ENCODE results near the gene PROCA1. TPM values are rescaled to one million over a fixed set of nuclear protein-coding genes. Genes with fewer than 3 reads are reported as not detected.
"Not testable (repeated sequence)": the region's sequence is repeated elsewhere in the genome, so short reads cannot be mapped to it uniquely, and the experiment has no call there.

The PROCA1 gene
- total RNA-seq, 2 experiments from 2014 or later = 2.1 to 3.1 TPM

- Mint-ChIP-seq H3K27me3 (ENCODE audit: low read depth) (no peaks in the 10 kb centered on the region), H3K27ac (peak within 1 kb of the TSS; percentile 99), H3K9me3 (no peaks in the 10 kb centered on the region), H3K4me1 (ENCODE audit: low read depth) (peaks cover 26% of the 10 kb centered on the region), H3K36me3 (ENCODE audit: low read depth) (peaks cover 20% of the 10 kb centered on the region), H3K4me3 (peak within 1 kb of the TSS; percentile 91)
- DNase-seq = peak; percentile 99
- CTCF ChIA-PET = interaction anchor here (0.6 to 7.2 kb wide), 13 partner anchors 12 to 667 kb away, joined by 3 to 353 read pairs (median 14); partner anchors contain the start of genes DHRS13, FAM222B, PHF12 and TRAF4
- intact Hi-C loops (cut with micrococcal nuclease) = loop anchor here (1.0 to 10.0 kb wide), 14 partner anchors 9 to 836 kb away; partner anchors contain the start of genes ABHD15, FLOT2, NUFIP2 and PROCA1
These were observed 16.9 kb upstream of the PROCA1 start, which contains the start of gene NEK8 for GRCh38 chr17:28728364-28729200. Gene NEK8 (plus strand): TSS chr17:28728788. CDS start chr17:28728814, 26 bp downstream.

DNA sequence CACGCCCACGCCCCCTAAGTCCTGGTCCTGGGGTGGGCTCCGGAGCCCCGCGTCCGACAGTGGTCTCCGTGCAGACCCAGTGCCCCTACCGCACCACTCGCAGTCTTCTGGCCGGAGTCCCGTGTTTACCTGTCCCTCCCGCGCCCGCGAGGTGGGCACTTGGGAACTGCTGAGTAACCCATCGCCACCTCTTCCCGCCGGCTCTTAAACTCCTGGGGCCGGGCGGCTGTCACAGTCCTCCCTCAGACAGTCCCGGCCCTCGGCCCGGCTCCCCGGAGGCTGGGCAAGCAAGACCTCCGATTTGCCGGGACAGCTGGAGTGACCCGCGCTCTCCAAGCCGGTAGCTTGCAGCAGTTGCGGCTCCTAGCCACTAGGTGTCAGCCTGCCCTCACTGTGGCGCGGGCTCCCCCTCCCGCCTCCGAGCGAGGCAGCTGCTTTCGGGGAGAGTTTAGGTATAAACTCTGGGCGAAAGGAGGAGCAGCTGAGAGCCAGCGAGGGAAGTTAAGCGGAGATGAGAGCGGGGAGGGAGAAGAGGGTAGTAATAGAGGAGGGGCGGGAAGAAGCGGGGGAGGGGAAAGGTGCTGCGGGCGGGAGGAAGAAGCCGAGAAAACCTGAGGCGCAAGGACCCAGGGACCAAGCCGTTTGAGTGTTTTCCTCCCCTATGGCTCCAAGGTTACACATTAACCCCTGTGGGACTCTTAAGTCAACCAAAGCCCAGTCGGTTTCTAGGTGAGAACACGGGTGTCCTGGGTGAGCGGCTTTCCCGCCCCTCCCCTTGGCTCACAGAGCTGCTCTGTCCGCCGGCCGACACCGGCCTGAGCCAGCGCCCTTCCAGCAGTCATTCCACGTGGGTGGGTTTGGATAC, 15.2 kb upstream of the PROCA1 start:
- H3K9me3 Mint-ChIP-seq = no peaks in the 10 kb centered on the region
- intact Hi-C loops (cut with micrococcal nuclease) = loop anchor here (1.0 to 10.0 kb wide), 10 partner anchors 23 to 838 kb away; partner anchors contain the start of genes ABHD15, DHRS13, FAM222B and NUFIP2
- DNase-seq = peak; percentile 96
- H3K4me1 Mint-ChIP-seq (ENCODE audit: low read depth) = peaks cover 40% of the 10 kb centered on the region
- peaks cover 36% of the 10 kb centered on the region for H3K36me3 Mint-ChIP-seq (ENCODE audit: low read depth)
- no peaks in the 10 kb centered on the region for H3K27me3 Mint-ChIP-seq (ENCODE audit: low read depth)
- peak overlapping the region; percentile 91 for H3K4me3 Mint-ChIP-seq
- H3K27ac Mint-ChIP-seq = peak overlapping the region; percentile 99
- CTCF ChIA-PET = interaction anchor here (0.5 to 7.2 kb wide), 46 partner anchors 9 to 397 kb away, joined by 3 to 353 read pairs (median 5); partner anchors contain the start of genes BLTP2, DHRS13, FAM222B and FLOT2

DNA sequence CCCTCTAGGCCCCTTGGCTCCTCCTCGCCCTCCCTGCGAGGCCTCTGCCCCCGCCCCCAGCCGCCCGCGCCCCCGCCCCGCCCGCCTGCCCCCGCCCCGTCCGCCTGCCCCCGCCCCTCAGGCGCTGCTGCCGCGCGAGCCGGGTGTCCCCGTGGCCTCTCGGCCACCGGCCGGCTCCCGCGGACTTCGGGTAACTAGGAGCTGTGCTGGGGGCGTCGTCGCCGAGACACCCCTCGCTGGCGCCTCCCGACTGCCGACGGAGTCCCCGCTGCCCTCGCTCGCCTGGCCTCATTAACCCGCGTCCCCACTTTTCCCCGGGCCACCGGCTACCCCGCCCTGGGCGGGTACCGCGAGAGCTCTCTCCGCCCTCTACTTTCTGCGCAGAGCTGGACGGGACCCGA, 14.5 kb upstream of the PROCA1 start, which contains the start of gene TLCD1:
TLCD1 (minus strand) TSS at position 8 of the 401 bp plus-strand sequence. CDS start 136 bp downstream, outside the sequence.
- Mint-ChIP-seq H3K36me3 (ENCODE audit: low read depth) (peaks cover 42% of the 10 kb centered on the region), H3K27me3 (ENCODE audit: low read depth) (no peaks in the 10 kb centered on the region), H3K27ac (peak within 1 kb of the TSS; percentile 99), H3K9me3 (no peaks in the 10 kb centered on the region), H3K4me1 (ENCODE audit: low read depth) (peaks cover 45% of the 10 kb centered on the region), H3K4me3 (peak within 1 kb of the TSS; percentile 91)
- DNase-seq = peak; percentile 80
- intact Hi-C loops (cut with micrococcal nuclease) = loop anchor here (2.0 to 10.0 kb wide), 4 partner anchors 36 to 839 kb away; partner anchors contain the start of genes ABHD15, NUFIP2 and TP53I13
- CTCF ChIA-PET = interaction anchor here (0.5 to 7.2 kb wide), 38 partner anchors 9 to 398 kb away, joined by 3 to 353 read pairs (median 5); partner anchors contain the start of genes BLTP2, DHRS13, FAM222B and FLOT2

- Mint-ChIP-seq H3K4me3 (peak overlapping the region; percentile 91), H3K9me3 (no peaks in the 10 kb centered on the region), H3K4me1 (ENCODE audit: low read depth) (peaks cover 47% of the 10 kb centered on the region), H3K27ac (peak overlapping the region; percentile 93), H3K36me3 (ENCODE audit: low read depth) (peaks cover 47% of the 10 kb centered on the region), H3K27me3 (ENCODE audit: low read depth) (no peaks in the 10 kb centered on the region)
- intact Hi-C loops (cut with micrococcal nuclease) = loop anchor here (2.0 to 10.0 kb wide), 4 partner anchors 37 to 839 kb away; partner anchors contain the start of genes ABHD15, NUFIP2 and TP53I13
- DNase-seq = peak; percentile 58
- CTCF ChIA-PET = interaction anchor here (0.8 to 7.2 kb wide), 27 partner anchors 13 to 398 kb away, joined by 3 to 353 read pairs (median 6); partner anchors contain the start of genes BLTP2, DHRS13, FAM222B and FLOT2
These were observed 14.1 kb upstream of the PROCA1 start for GRCh38 chr17:28725660-28726225.

GRCh38 chr17:28725166-28725659, 13.5 kb upstream of the PROCA1 start:
- CTCF ChIA-PET = interaction anchor here (2.2 to 7.2 kb wide), 4 partner anchors 23 to 223 kb away, joined by 6 to 353 read pairs (median 26); partner anchors contain the start of gene TRAF4
- H3K27ac Mint-ChIP-seq = peak overlapping the region; percentile 93
- H3K4me3 Mint-ChIP-seq = peak overlapping the region; percentile 91
- H3K27me3 Mint-ChIP-seq (ENCODE audit: low read depth) = no peaks in the 10 kb centered on the region
- intact Hi-C loops (cut with micrococcal nuclease) = loop anchor here (5.0 to 10.0 kb wide), 3 partner anchors 37 to 840 kb away; partner anchors contain the start of genes ABHD15, NUFIP2 and TP53I13
- no peak for DNase-seq
- no peaks in the 10 kb centered on the region for H3K9me3 Mint-ChIP-seq
- peaks cover 52% of the 10 kb centered on the region for H3K36me3 Mint-ChIP-seq (ENCODE audit: low read depth)
- peaks cover 50% of the 10 kb centered on the region for H3K4me1 Mint-ChIP-seq (ENCODE audit: low read depth)

DNA sequence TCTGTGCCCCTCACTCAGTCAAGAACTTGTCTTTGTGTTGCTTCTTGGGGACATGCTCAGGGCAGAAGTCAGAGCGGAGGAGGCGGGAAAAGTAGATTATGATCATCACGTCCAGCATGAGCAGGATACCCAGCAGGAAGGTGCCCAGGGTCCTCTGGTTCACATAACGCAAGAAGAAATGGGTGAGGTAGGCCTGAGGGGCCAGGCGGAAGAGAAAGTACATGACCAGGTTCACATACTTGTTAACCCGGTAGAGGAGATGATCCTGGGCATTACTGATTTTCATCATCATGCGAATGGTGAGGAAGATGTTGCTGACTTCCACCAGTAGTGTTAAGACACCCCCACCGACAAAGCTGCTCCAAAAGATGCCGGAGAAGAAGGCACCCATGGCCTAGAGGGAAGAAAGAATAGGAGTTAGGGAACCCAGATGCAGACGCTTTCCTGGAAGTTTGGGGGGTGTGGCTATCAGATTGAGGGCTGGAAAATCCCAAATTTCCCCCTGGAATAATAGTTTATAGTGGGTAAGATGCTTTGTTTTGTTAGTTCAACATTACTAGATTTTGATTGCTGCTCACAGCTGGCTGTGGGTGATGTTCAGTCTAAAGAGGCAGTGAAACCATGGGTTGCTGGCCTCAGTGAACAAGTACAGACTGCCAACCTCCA, 12.9 kb upstream of the PROCA1 start:
- CTCF ChIA-PET = interaction anchor here (2.2 to 7.2 kb wide), 2 partner anchors 23 to 40 kb away, joined by 6 to 353 read pairs; partner anchors contain the start of gene TRAF4
- Mint-ChIP-seq H3K9me3 (no peaks in the 10 kb centered on the region), H3K27ac (peak overlapping the region; percentile 93), H3K27me3 (ENCODE audit: low read depth) (no peaks in the 10 kb centered on the region), H3K4me3 (peak overlapping the region; percentile 91), H3K4me1 (ENCODE audit: low read depth) (peaks cover 50% of the 10 kb centered on the region), H3K36me3 (ENCODE audit: low read depth) (peaks cover 58% of the 10 kb centered on the region)
- peak; percentile 42 for DNase-seq
- intact Hi-C loops (cut with micrococcal nuclease) = loop anchor here (5.0 to 10.0 kb wide), 3 partner anchors 38 to 840 kb away; partner anchors contain the start of genes ABHD15, NUFIP2 and TP53I13

DNA sequence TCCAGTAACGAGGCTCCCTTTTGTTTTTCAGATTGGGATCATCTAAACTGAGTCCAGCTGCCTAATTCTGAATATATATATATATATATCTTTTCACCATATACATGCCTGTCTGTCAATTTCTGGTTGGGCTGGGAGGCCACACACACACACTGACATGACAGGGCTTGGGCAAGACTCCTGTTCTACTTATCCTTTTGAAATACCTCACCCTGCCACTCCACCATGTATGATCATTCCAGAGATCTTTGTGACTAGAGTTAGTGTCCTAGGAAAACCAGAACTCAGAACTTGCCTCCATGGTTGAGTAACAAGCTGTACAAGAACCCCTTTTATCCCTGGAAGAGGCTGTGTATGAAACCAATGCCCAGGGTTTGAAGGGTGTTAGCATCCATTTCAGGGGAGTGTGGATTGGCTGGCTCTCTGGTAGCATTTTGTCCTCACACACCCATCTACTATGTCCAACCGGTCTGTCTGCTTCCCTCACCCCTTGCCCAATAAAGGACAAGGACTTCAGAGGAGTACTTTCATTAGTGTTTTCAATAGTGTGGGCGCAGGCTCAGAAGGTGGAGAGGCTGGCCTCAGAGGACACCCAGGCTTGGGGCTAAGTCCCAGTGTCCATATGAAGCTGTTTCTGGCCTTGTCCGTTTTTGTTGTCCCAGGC, 12.3 kb upstream of the PROCA1 start:
- H3K27me3 Mint-ChIP-seq (ENCODE audit: low read depth); DNase-seq; H3K9me3 Mint-ChIP-seq: not testable (repeated sequence)
- Mint-ChIP-seq H3K4me3 (peak overlapping the region; percentile 91), H3K4me1 (ENCODE audit: low read depth) (peaks cover 48% of the 10 kb centered on the region), H3K27ac (peak overlapping the region; percentile 93), H3K36me3 (ENCODE audit: low read depth) (peaks cover 58% of the 10 kb centered on the region)
- CTCF ChIA-PET = interaction anchor here (2.2 to 7.2 kb wide), 2 partner anchors 24 to 40 kb away, joined by 6 to 353 read pairs; partner anchors contain the start of gene TRAF4
- intact Hi-C loops (cut with micrococcal nuclease) = loop anchor here (10.0 kb wide), 1 partner anchor 841 kb away; the partner anchor contains the start of genes ABHD15 and TP53I13

- CTCF ChIA-PET = interaction anchor here (2.2 to 7.2 kb wide), 2 partner anchors 25 to 41 kb away, joined by 6 to 353 read pairs; partner anchors contain the start of gene TRAF4
- peak overlapping the region; percentile 40 for H3K4me3 Mint-ChIP-seq
- H3K36me3 Mint-ChIP-seq (ENCODE audit: low read depth) = peaks cover 58% of the 10 kb centered on the region
- intact Hi-C loops (cut with micrococcal nuclease) = loop anchor here (10.0 kb wide), 1 partner anchor 842 kb away; the partner anchor contains the start of genes ABHD15 and TP53I13
- H3K27me3 Mint-ChIP-seq (ENCODE audit: low read depth) = peaks cover 2% of the 10 kb centered on the region
- no peak for DNase-seq
- peaks cover 51% of the 10 kb centered on the region for H3K4me1 Mint-ChIP-seq (ENCODE audit: low read depth)
- no peaks in the 10 kb centered on the region for H3K9me3 Mint-ChIP-seq
- peak overlapping the region; percentile 75 for H3K27ac Mint-ChIP-seq
These were observed 11.6 kb upstream of the PROCA1 start for GRCh38 chr17:28723159-28723835.

DNA sequence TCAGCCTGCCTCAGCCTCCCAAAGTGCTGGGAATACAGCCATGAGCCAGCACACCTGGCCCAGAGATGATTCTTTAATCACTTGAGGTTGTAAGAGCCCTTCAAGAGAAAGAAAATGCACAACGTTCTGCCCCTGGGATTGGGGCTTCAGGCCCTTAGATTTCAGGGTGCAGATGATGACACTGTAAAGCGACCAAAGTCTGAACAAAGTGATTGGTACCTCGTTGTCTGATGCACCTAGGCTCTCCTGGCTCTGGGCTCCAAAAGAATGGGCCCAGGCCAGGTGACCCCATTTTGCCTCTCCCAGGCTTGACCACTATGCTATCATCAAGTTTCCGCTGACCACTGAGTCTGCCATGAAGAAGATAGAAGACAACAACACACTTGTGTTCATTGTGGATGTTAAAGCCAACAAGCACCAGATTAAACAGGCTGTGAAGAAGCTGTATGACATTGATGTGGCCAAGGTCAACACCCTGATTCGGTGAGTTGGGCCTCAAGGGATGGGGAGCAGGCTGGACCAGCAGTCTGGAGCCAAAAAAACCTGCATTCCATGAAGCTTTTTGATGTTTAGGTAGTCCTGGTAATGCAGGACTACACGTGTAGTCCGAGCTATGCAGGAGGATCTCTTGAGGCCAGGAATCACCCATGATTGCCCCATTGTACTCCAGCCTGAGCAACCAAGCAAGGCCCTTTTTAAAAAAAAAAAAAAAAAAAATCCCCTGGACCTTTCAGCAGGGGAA, 10.9 kb upstream of the PROCA1 start:
- DNase-seq = no peak
- CTCF ChIA-PET = interaction anchor here (0.6 to 7.2 kb wide), 3 partner anchors 26 to 231 kb away, joined by 4 to 353 read pairs (median 5); partner anchors contain the start of gene TRAF4
- peaks cover 58% of the 10 kb centered on the region for H3K36me3 Mint-ChIP-seq (ENCODE audit: low read depth)
- peaks cover 7% of the 10 kb centered on the region for H3K27me3 Mint-ChIP-seq (ENCODE audit: low read depth)
- peak overlapping the region; percentile 91 for H3K4me3 Mint-ChIP-seq
- H3K9me3 Mint-ChIP-seq = no peaks in the 10 kb centered on the region
- intact Hi-C loops (cut with micrococcal nuclease) = loop anchor here (10.0 kb wide), 1 partner anchor 842 kb away; the partner anchor contains the start of genes ABHD15 and TP53I13
- peak overlapping the region; percentile 75 for H3K27ac Mint-ChIP-seq
- H3K4me1 Mint-ChIP-seq (ENCODE audit: low read depth) = peaks cover 53% of the 10 kb centered on the region
